Measurements from ENCODE around the gene GUCA2A. TPM values are rescaled to one million over a fixed set of nuclear protein-coding genes. Genes with fewer than 3 reads are reported as not detected.

GUCA2A gene
- total RNA-seq, 1 donor from 2014 or later, result not detected

DNA sequence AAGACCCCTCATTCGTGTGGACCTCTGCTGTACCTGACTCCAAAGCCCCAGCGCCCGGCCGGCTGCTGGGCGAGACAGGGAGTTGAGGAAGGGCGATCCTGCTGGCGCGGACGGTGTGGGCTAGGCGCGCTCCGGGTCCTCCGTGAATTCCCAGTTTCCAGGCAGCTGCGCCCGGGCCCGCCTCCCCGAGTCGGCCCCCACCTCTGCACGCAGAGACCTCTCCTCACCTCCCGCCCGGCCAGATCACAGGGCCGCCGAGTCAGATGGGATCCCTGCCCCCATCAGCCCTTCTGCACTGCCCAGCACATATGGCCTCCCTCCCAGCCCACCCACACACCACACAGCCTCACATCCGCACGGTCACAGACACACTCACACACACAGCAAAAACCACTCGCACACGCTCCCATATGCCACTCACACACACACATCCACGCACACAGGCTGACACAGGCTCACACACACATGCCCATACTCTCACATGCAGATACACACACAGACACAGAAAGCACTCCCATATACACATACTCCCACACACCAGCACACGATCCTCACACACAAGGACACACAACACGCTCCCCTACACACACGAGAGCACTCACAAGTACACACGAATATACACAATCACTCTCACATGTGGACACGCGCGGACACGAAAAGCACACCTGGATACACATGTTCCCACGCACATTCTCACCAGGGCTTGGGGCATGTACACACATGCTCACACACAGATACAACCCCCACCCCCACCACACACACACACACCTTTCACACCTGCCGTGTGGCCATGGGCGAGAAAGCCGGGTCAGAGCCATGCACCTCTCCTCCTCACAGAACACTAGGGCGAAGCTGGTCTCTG is 18.6 kb downstream of the GUCA2A start:
- no peaks in the 10 kb centered on the region for H3K36me3 ChIP-seq (ENCODE audit: insufficient read depth, low read length)
- peak overlapping the region; percentile 26 for H2AFZ ChIP-seq (ENCODE audit: low read depth, low read length)
- H3K4me3 Mint-ChIP-seq (ENCODE audit: unreplicated experiment), result no peak overlapping the region
- no peaks in the 10 kb centered on the region for H3K36me3 Mint-ChIP-seq (ENCODE audit: low read depth, unreplicated experiment)
- H3K4me1 ChIP-seq (ENCODE audit: insufficient read depth, low read length), result no peaks in the 10 kb centered on the region
- H3K27ac Mint-ChIP-seq (ENCODE audit: unreplicated experiment), result no peak overlapping the region
- no peaks in the 10 kb centered on the region for H3K9me3 ChIP-seq (ENCODE audit: insufficient read depth, low read depth, low read length)
- H3K9me3 Mint-ChIP-seq (ENCODE audit: unreplicated experiment), result peaks cover 2% of the 10 kb centered on the region
- peak overlapping the region; percentile 51 for H3K4me2 ChIP-seq (ENCODE audit: low read length)
- H3K27me3 ChIP-seq (ENCODE audit: insufficient read depth, low read length), result peaks cover 36% of the 10 kb centered on the region
- no peak overlapping the region for H3K9ac ChIP-seq (ENCODE audit: low read length)
- no peak overlapping the region for H3K27ac ChIP-seq (ENCODE audit: low read depth, low read length)
- DNase-seq (ENCODE audit: low read depth) (no peak), FAIRE-seq (no peak)
- no peaks in the 10 kb centered on the region for H3K79me2 ChIP-seq (ENCODE audit: insufficient read depth, low read length)
- peak; percentile 14 for TF ChIP-seq EZH2 (IDR thresholded peaks at IDR 0.05; ENCODE audit: insufficient read depth, low read length)
- TF ChIP-seq, protein P1, sequence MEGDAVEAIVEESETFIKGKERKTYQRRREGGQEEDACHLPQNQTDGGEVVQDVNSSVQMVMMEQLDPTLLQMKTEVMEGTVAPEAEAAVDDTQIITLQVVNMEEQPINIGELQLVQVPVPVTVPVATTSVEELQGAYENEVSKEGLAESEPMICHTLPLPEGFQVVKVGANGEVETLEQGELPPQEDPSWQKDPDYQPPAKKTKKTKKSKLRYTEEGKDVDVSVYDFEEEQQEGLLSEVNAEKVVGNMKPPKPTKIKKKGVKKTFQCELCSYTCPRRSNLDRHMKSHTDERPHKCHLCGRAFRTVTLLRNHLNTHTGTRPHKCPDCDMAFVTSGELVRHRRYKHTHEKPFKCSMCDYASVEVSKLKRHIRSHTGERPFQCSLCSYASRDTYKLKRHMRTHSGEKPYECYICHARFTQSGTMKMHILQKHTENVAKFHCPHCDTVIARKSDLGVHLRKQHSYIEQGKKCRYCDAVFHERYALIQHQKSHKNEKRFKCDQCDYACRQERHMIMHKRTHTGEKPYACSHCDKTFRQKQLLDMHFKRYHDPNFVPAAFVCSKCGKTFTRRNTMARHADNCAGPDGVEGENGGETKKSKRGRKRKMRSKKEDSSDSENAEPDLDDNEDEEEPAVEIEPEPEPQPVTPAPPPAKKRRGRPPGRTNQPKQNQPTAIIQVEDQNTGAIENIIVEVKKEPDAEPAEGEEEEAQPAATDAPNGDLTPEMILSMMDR (IDR thresholded peaks at IDR 0.05; ENCODE audit: insufficient read depth, low read depth, low read length), result no peak
- no peak overlapping the region for H3K4me3 ChIP-seq (ENCODE audit: insufficient read depth, low read depth, low read length)
- H3K27me3 Mint-ChIP-seq (ENCODE audit: low read depth, unreplicated experiment), result peaks cover 30% of the 10 kb centered on the region
- H4K20me1 ChIP-seq (ENCODE audit: insufficient read depth, low read length), result no peaks in the 10 kb centered on the region
- H3K4me1 Mint-ChIP-seq (ENCODE audit: low read depth, unreplicated experiment), result peaks cover 2% of the 10 kb centered on the region

DNA sequence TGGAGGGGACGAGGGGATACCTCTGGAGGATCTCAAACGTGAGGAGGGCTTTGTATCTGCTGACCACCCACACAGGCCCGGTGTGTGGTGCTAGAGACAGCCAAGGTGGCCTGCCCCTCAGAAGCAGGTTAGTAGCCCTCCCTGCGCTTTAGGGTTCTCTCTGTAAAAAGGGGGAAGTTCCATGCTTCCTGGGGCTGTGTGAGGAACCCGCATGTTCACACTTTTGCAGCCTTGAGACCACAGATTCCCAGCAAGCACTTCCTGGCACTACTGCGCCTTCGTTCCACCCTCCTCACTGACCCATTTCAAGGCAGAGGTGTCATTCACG is 19.2 kb downstream of the GUCA2A start:
- Mint-ChIP-seq H3K36me3 (ENCODE audit: low read depth, unreplicated experiment) (no peaks in the 10 kb centered on the region), H3K27ac (ENCODE audit: unreplicated experiment) (no peak overlapping the region), H3K9me3 (ENCODE audit: unreplicated experiment) (no peaks in the 10 kb centered on the region), H3K4me1 (ENCODE audit: low read depth, unreplicated experiment) (peaks cover 2% of the 10 kb centered on the region), H3K27me3 (ENCODE audit: low read depth, unreplicated experiment) (peaks cover 24% of the 10 kb centered on the region), H3K4me3 (ENCODE audit: unreplicated experiment) (no peak overlapping the region)
- Histone ChIP-seq H3K79me2 (ENCODE audit: insufficient read depth, low read length) (no peaks in the 10 kb centered on the region), H3K4me3 (ENCODE audit: insufficient read depth, low read depth, low read length) (no peak overlapping the region), H3K27me3 (ENCODE audit: insufficient read depth, low read length) (peaks cover 36% of the 10 kb centered on the region), H2AFZ (ENCODE audit: low read depth, low read length) (no peak overlapping the region), H3K27ac (ENCODE audit: low read depth, low read length) (no peak overlapping the region), H4K20me1 (ENCODE audit: insufficient read depth, low read length) (no peaks in the 10 kb centered on the region), H3K4me2 (ENCODE audit: low read length) (no peak overlapping the region), H3K4me1 (ENCODE audit: insufficient read depth, low read length) (no peaks in the 10 kb centered on the region), H3K9ac (ENCODE audit: low read length) (no peak overlapping the region), H3K36me3 (ENCODE audit: insufficient read depth, low read length) (no peaks in the 10 kb centered on the region), H3K9me3 (ENCODE audit: insufficient read depth, low read depth, low read length) (no peaks in the 10 kb centered on the region)
- DNase-seq (ENCODE audit: low read depth), result no peak
- TF ChIP-seq, protein P1 (IDR thresholded peaks at IDR 0.05; ENCODE audit: insufficient read depth, low read depth, low read length), result no peak
- TF ChIP-seq EZH2 (IDR thresholded peaks at IDR 0.05; ENCODE audit: insufficient read depth, low read length), result peak; percentile 3
- no peak for FAIRE-seq

All from astrocyte (in vitro differentiated cells and primary cell).